Ovary (tissue), 9 donors: Measurements from ENCODE around the gene PRDM1. TPM values are rescaled to one million over a fixed set of nuclear protein-coding genes. Genes with fewer than 3 reads are reported as not detected.

Experiments used
- DNase-seq, 5 donors: peaks; one replicate each; pipeline ENCODE4 v3.0.0-alpha.2; 2019 to 2020
- H3K27ac ChIP-seq, 2 donors: fragments of 200-600 bp; one replicate each; pipeline versions ENCODE4 v1.5.1 to v1.8.0; 2019 to 2022
- H3K27me3 ChIP-seq: fragments of 200-600 bp; one replicate; pipeline ENCODE4 v1.8.0; 2022
- H3K36me3 ChIP-seq: fragments of 200-600 bp; sonication (generic); one replicate; pipeline ENCODE4 v1.5.1; 2019
- H3K4me1 ChIP-seq: one replicate; pipeline ENCODE4 v1.8.1; 2013; ENCODE audit warnings: mild to moderate bottlenecking, moderate library complexity; ENCODE audit not compliant: insufficient read depth
- H3K4me3 ChIP-seq: fragments of 200-600 bp; sonication (generic); one replicate; pipeline ENCODE4 v1.5.1; 2017
- H3K9me3 ChIP-seq, 2 donors: fragments of 200-600 bp in 1 of 2; sonication (generic) in 1 of 2; one replicate each; pipeline versions ENCODE4 v1.5.1 to v1.8.1; 2013 to 2019; ENCODE audit warnings: mild to moderate bottlenecking in 1 of 2, moderate library complexity in 1 of 2
- EP300 ChIP-seq: sonication (generic); formaldehyde crosslinking; IDR thresholded peaks from one replicate; pipeline ENCODE4 v1.6.1; 2017; ENCODE audit warnings: antibody characterized with exemption
- POLR2A ChIP-seq: fragments of 450-650 bp; IDR thresholded peaks from one replicate; pipeline ENCODE4 v1.6.1; 2017; ENCODE audit warnings: antibody characterized with exemption, mild to moderate bottlenecking, moderate library complexity
- WGBS, 3 donors: extraction: QIAGEN DNeasy Blood & Tissue Kit in 1 of 3; methylation state at CpG; one replicate each; pipeline versions ENCODE4 v1.1.5 to v1.1.7; 2013 to 2017; 5-methylcytosine and 5-hydroxymethylcytosine counted together
- intact Hi-C, 4 donors: fragments of 100-400 bp; cut with DNase I; formaldehyde crosslinking; loops; one replicate each; pipeline versions ENCODE4 v1.11.0 to v1.15.1; 2022 to 2023
- polyA plus RNA-seq, 2 donors: library from polyadenylated mRNA; stranded (reverse); fragments of 200-250 nt in 1 of 2; fragments of 350-450 nt in 1 of 2; fragmentation: Illumina TruSeq in 1 of 2; extraction: RNeasy Lipid Tissue Mini Kit (QIAGEN cat#74804) in 1 of 2; gene quantifications; one replicate each; pipeline ENCODE4 v1.2.3, GENCODE V29; 2013 to 2014
- total RNA-seq, 7 donors: library from RNA; depleted of rRNA in 2 of 7; stranded (reverse); fragments of >200 nt in 2 of 7; fragmentation: NEBNext Ultra II Directional in 3 of 7; extraction: Animal tissue kit (Norgen Biotek cat#: 25700) in 3 of 7; gene quantifications; one replicate each; pipeline versions ENCODE4 v1.1.0 to v1.2.4, GENCODE V29; 2016 to 2023
- TF ChIP-seq, protein P1 (sequence below), 3 donors: fragments of 450-650 bp in 2 of 3; fragments of 200-600 bp in 1 of 3; IDR thresholded peaks; one replicate each; pipeline versions ENCODE4 v1.5.1 to v1.8.0; 2016 to 2022; ENCODE audit warnings: antibody characterized with exemption in 3 of 3, mild to moderate bottlenecking in 1 of 3
- donor health status: DM: no; HTN: no; CAD: no; lungs with moderate emphysema.
- donor health status: DM: no; HTN: no; CAD: no.
- donor health status: Bipolar disorder and iron deficiency.
- donor health status: DM: yes; HTN: yes; CAD: no.
- donor health status: DM: no; HTN: no; CAD: no.
- donor health status: DM: yes; HTN: yes; CAD: no.

Gene PRDM1
- total and polyA plus RNA-seq, 9 donors, result 2.7 to 10.6 (median 4.4) TPM

DNA sequence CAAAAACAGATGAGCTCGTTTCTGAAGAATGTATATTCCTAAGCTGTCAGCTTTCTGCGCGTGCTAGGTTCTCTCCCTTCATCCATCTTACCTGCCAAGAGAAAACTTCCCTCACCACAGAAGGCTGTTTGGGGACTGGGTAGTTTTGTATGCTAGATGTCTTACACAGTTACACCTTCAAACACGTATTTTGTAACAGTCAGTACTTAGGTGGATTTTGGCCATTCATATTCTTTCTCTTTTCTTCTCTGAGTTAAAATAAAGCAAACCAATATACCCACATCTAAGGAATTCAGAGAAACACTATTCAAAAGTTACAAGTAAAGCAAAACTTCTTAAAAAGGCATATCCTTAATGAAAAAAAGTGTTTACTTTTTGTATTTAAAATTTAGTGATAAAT lies 35.6 kb upstream of the PRDM1 start:
- Histone ChIP-seq H3K36me3 (no peaks in the 10 kb centered on the region), H3K4me3 (no peak overlapping the region), H3K9me3 (no peaks in the 10 kb centered on the region), H3K27ac (no peak overlapping the region), H3K27me3 (no peaks in the 10 kb centered on the region), H3K4me1 (no peaks in the 10 kb centered on the region)
- 70 to 77% (median 74%) methylated on average over 4 of the region's 4 CpGs for WGBS, 3 donors
- TF ChIP-seq, protein P1, sequence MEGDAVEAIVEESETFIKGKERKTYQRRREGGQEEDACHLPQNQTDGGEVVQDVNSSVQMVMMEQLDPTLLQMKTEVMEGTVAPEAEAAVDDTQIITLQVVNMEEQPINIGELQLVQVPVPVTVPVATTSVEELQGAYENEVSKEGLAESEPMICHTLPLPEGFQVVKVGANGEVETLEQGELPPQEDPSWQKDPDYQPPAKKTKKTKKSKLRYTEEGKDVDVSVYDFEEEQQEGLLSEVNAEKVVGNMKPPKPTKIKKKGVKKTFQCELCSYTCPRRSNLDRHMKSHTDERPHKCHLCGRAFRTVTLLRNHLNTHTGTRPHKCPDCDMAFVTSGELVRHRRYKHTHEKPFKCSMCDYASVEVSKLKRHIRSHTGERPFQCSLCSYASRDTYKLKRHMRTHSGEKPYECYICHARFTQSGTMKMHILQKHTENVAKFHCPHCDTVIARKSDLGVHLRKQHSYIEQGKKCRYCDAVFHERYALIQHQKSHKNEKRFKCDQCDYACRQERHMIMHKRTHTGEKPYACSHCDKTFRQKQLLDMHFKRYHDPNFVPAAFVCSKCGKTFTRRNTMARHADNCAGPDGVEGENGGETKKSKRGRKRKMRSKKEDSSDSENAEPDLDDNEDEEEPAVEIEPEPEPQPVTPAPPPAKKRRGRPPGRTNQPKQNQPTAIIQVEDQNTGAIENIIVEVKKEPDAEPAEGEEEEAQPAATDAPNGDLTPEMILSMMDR (IDR thresholded peaks at IDR 0.05), result no peak
- no peak for TF ChIP-seq EP300
- TF ChIP-seq POLR2A, result no peak
- intact Hi-C loops, result no loop called here
- no peak for DNase-seq

DNA sequence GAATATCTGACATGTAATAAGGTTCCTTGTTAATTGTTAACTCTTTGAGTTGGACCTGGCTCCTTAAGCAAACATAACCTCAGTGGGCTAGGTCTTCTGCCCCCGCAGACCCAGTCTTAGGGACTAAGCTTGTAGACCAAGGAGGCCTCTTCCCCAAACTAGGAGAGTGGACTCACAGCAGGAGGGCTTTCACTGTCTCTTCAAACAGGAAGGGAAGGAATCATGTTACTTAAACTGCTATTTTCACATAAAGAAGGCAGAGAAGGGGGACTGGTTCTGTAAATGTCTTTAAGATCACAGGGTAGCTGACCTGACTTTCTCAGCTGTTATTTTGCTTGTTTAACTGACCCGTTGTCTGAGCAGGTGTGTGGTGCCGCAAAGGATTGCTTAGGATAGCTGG lies 34.9 kb upstream of the PRDM1 start:
- Histone ChIP-seq H3K4me1 (no peaks in the 10 kb centered on the region), H3K36me3 (no peaks in the 10 kb centered on the region), H3K4me3 (no peak overlapping the region), H3K27ac (no peak overlapping the region), H3K27me3 (no peaks in the 10 kb centered on the region), H3K9me3 (no peaks in the 10 kb centered on the region)
- DNase-seq, result no peak
- WGBS, 3 donors, result 73 to 76% (median 74%) methylated on average over 3 of the region's 3 CpGs
- intact Hi-C loops, result no loop called here
- TF ChIP-seq, protein P1 (IDR thresholded peaks at IDR 0.05), result no peak

DNA sequence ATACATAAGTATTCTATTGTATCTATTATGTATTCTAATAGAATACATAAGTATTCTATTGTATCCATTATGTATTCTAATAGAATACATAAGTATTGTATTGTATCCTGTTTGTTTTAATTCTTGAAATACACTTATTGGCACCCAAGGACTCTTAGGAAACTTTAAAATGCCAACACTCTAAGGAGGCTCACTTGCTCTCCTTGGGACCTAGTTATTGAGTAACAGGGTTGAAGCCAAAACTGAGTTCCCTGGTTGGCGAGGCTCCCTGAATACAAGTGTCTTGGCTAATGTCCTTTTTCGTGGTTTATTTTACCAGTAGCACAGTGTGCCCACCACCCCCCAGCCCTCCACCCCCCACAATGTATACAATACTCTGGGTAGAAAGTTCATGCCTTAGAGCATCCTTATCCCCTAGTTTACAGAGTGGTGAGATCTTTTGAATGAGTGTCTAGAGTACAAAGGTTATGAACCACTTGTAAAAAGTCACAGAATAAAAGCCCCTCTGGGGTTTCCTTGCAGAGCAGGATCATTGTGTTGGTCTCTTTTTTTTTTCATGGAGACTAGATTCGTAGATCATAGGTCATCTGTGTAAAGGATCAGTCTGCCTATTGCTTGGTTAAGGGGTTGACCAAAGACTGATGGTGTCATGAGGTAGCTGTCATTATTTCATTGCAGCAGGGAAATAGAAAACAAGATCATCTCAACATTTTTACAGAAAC lies 32.5 kb upstream of the PRDM1 start:
- WGBS, 3 donors, result 62 to 64% (median 64%) methylated on average over 3 of the region's 3 CpGs
- Histone ChIP-seq H3K9me3 (no peaks in the 10 kb centered on the region), H3K4me1 (no peaks in the 10 kb centered on the region), H3K27ac (no peak overlapping the region), H3K36me3 (no peaks in the 10 kb centered on the region), H3K4me3 (no peak overlapping the region), H3K27me3 (no peaks in the 10 kb centered on the region)
- intact Hi-C loops, result no loop called here
- no peak for DNase-seq
- TF ChIP-seq EP300 (no peak), POLR2A (no peak)
- TF ChIP-seq, protein P1 (IDR thresholded peaks at IDR 0.05), result no peak

- DNase-seq, result no peak
- H3K4me1 ChIP-seq, result no peaks in the 10 kb centered on the region
- no peaks in the 10 kb centered on the region for H3K27me3 ChIP-seq
- TF ChIP-seq POLR2A (no peak), EP300 (no peak)
- TF ChIP-seq, protein P1 (IDR thresholded peaks at IDR 0.05), result no peak
- H3K27ac ChIP-seq, result no peak overlapping the region
- 77 to 87% (median 80%) methylated on average over 4 of the region's 4 CpGs for WGBS, 3 donors
- H3K36me3 ChIP-seq, result no peaks in the 10 kb centered on the region
- no peaks in the 10 kb centered on the region for H3K9me3 ChIP-seq
- H3K4me3 ChIP-seq, result no peak overlapping the region
- intact Hi-C loops, result no loop called here
Measured at GRCh38 chr6:106055489-106055888, 30.6 kb upstream of the PRDM1 start.
